PC-9 (cell line): ENCODE data around the gene NUBPL.

Experiments
- CTCF ChIP-seq: fragments of 200-600 bp; sonication (generic); conservative IDR thresholded peaks from 2 replicates; pipeline ENCODE4 v1.6.1; 2017; ENCODE audit warnings: mixed run types, antibody characterized with exemption, mild to moderate bottlenecking, moderate library complexity
- EZH2 ChIP-seq: fragments of 200-600 bp; sonication (generic); IDR thresholded peaks from 2 replicates; pipeline ENCODE4 v1.8.0; 2017; ENCODE audit warnings: antibody characterized with exemption, low read depth

DNA sequence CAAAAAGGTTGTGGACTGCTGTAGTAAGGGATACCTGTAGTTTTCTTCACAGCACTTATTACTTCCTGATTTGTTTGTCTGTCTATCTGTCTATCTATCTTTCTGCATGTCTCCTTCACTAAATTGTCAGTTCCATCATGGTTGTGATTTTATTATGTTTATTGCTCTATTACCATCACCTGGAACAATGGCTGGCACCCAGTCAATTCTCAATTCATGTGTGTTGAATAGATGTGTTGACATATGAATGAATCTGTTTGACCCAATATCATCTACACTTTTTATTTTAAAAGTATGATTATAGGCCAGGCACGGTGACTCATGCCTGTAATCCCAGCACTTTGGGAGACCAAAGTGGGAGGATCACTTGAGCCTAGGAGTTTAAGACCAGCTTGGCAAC lies 224.4 kb downstream of the NUBPL start:
- TF ChIP-seq CTCF: no peak
- TF ChIP-seq EZH2: no peak
